Measurements from ENCODE around the gene GPR85.

- TF ChIP-seq EZH2 (optimal IDR thresholded peaks at IDR 0.05; ENCODE audit: low read depth, low read length) = no peak
- TF ChIP-seq CTCF (IDR thresholded peaks at IDR 0.05; ENCODE audit: low read length) = no peak
Observed at GRCh38 chr7:113125728-113126127, 39.1 kb upstream of the GPR85 start.

All from MM.1S (cell line).